Ishikawa (cell line): ENCODE results near the gene KRTAP12-2.

Experiments
- CEBPB ChIP-seq: IDR thresholded peaks from 2 replicates; pipeline ENCODE4 v1.6.1; 2012
- CREB1 ChIP-seq: IDR thresholded peaks from 2 replicates; pipeline ENCODE4 v1.6.1; 2012; ENCODE audit warnings: low read depth
- EGR1 ChIP-seq: IDR thresholded peaks from 2 replicates; pipeline ENCODE4 v1.6.1; 2012
- EP300 ChIP-seq: IDR thresholded peaks from 2 replicates; pipeline ENCODE4 v1.6.1; 2012; ENCODE audit warnings: borderline replicate concordance
- FOXM1 ChIP-seq: IDR thresholded peaks from 2 replicates; pipeline ENCODE4 v1.6.1; 2012; ENCODE audit warnings: low read depth, borderline replicate concordance
- MAX ChIP-seq: IDR thresholded peaks from 2 replicates; pipeline ENCODE4 v1.6.1; 2012
- NFIC ChIP-seq: IDR thresholded peaks from 2 replicates; pipeline ENCODE4 v1.6.1; 2012
- RAD21 ChIP-seq: IDR thresholded peaks from 2 replicates; pipeline ENCODE4 v1.6.1; 2012; ENCODE audit warnings: low read depth
- TAF1 ChIP-seq: IDR thresholded peaks from 2 replicates; pipeline ENCODE4 v1.6.1; 2012; ENCODE audit warnings: low read depth, mild to moderate bottlenecking
- TCF12 ChIP-seq: IDR thresholded peaks from 2 replicates; pipeline ENCODE4 v1.6.1; 2012; ENCODE audit warnings: low read depth
- TEAD4 ChIP-seq: IDR thresholded peaks from 2 replicates; pipeline ENCODE4 v1.6.1; 2012
- USF1 ChIP-seq: IDR thresholded peaks from 2 replicates; pipeline ENCODE4 v1.6.1; 2012
- YY1 ChIP-seq: IDR thresholded peaks from 2 replicates; pipeline ENCODE4 v1.6.1; 2012; ENCODE audit warnings: low read depth
- ZBTB7A ChIP-seq: IDR thresholded peaks from 2 replicates; pipeline ENCODE4 v1.6.1; 2012; ENCODE audit warnings: low read depth
- TF ChIP-seq, protein P1 (sequence below): IDR thresholded peaks from 2 replicates; pipeline ENCODE4 v1.6.1; 2012; ENCODE audit warnings: low read depth, mild to moderate bottlenecking

KRTAP12-2 gene

GRCh38 chr21:44682580-44683151 is 15.9 kb upstream of the KRTAP12-2 start:
- TF ChIP-seq TAF1 = no peak
- no peak for TF ChIP-seq MAX
- TF ChIP-seq, protein P1, sequence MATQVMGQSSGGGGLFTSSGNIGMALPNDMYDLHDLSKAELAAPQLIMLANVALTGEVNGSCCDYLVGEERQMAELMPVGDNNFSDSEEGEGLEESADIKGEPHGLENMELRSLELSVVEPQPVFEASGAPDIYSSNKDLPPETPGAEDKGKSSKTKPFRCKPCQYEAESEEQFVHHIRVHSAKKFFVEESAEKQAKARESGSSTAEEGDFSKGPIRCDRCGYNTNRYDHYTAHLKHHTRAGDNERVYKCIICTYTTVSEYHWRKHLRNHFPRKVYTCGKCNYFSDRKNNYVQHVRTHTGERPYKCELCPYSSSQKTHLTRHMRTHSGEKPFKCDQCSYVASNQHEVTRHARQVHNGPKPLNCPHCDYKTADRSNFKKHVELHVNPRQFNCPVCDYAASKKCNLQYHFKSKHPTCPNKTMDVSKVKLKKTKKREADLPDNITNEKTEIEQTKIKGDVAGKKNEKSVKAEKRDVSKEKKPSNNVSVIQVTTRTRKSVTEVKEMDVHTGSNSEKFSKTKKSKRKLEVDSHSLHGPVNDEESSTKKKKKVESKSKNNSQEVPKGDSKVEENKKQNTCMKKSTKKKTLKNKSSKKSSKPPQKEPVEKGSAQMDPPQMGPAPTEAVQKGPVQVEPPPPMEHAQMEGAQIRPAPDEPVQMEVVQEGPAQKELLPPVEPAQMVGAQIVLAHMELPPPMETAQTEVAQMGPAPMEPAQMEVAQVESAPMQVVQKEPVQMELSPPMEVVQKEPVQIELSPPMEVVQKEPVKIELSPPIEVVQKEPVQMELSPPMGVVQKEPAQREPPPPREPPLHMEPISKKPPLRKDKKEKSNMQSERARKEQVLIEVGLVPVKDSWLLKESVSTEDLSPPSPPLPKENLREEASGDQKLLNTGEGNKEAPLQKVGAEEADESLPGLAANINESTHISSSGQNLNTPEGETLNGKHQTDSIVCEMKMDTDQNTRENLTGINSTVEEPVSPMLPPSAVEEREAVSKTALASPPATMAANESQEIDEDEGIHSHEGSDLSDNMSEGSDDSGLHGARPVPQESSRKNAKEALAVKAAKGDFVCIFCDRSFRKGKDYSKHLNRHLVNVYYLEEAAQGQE = no peak
- TF ChIP-seq CREB1 = no peak
- TF ChIP-seq CEBPB = no peak

GRCh38 chr21:44681861-44682579 is 15.3 kb upstream of the KRTAP12-2 start, which contains the start of gene KRTAP12-1:
Gene KRTAP12-1, minus strand, starts transcription at chr21:44682163. Its CDS starts 40 bp downstream, at chr21:44682123.
- TF ChIP-seq FOXM1 (no peak), CREB1 (no peak), USF1 (no peak), TCF12 (no peak), TAF1 (no peak), MAX (no peak), YY1 (no peak)

DNA sequence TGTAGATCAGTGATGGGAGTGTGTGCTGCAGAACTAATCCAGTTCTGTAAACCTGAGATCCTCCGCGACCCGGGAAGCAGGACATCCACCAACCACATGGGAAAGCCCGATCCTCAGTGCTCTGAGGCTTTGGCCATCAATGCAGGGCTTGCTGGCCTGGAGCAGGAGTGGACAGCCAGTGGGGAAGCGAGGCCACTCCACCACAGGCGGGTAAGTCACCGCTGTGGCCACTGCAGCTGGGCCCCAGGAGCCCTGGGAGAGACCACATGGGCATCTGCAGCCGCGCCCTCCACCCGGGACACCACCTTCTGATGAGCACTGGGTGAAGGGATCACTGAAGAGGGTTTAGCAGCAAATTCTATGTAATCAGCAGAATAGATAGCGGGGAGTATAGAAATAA is 14.4 kb upstream of the KRTAP12-2 start:
- TF ChIP-seq TCF12 (no peak), RAD21 (no peak), MAX (no peak), TAF1 (no peak), FOXM1 (no peak), CREB1 (no peak), USF1 (no peak), YY1 (no peak), CEBPB (no peak), EP300 (no peak)
- TF ChIP-seq, protein P1 = no peak

GRCh38 chr21:44677881-44678280 is 11.2 kb upstream of the KRTAP12-2 start:
- no peak for TF ChIP-seq TCF12

GRCh38 chr21:44671911-44672310 is 5.2 kb upstream of the KRTAP12-2 start:
- TF ChIP-seq MAX (no peak), CEBPB (no peak), NFIC (no peak), CREB1 (no peak), EP300 (no peak), RAD21 (no peak), YY1 (no peak), FOXM1 (no peak), TEAD4 (no peak), ZBTB7A (no peak), TCF12 (no peak), EGR1 (no peak), USF1 (no peak), TAF1 (no peak)
- TF ChIP-seq, protein P1 = no peak
